Hematopoietic multipotent progenitor cell treated with erythropoietin and hydrocortisone succinate and interleukin-3 and kit ligand, for 4 days (in vitro differentiated cells): ENCODE results near the gene JKAMP.

Experiments used
- DNase-seq: peaks from one replicate; pipeline ENCODE4 v3.0.0-alpha.2; 2015

JKAMP gene

GRCh38 chr14:59481871-59482540 is 2.3 kb upstream of the JKAMP start:
- DNase-seq, result no peak

- peak; percentile 69 for DNase-seq
These were observed 1.6 kb upstream of the JKAMP start for GRCh38 chr14:59482541-59483331.

- DNase-seq, result peak; percentile 22
These were observed 954 bp upstream of the JKAMP start for GRCh38 chr14:59483363-59483762.

GRCh38 chr14:59484639-59485175 is 390 bp downstream of the JKAMP start:
- no peak for DNase-seq

- no peak for DNase-seq
These were observed 6.4 kb downstream of the JKAMP start for GRCh38 chr14:59490756-59491155.

- no peak for DNase-seq
These were observed 8.1 kb downstream of the JKAMP start for GRCh38 chr14:59492384-59492783.

GRCh38 chr14:59500732-59501131 is 16.4 kb downstream of the JKAMP start:
- DNase-seq, result no peak

- no peak for DNase-seq
These were observed 18.9 kb downstream of the JKAMP start for GRCh38 chr14:59503256-59503655.

GRCh38 chr14:59507063-59507751 is 22.9 kb downstream of the JKAMP start:
- DNase-seq, result peak; percentile 88

GRCh38 chr14:59507752-59508103 is 23.4 kb downstream of the JKAMP start:
- DNase-seq, result no peak

- no peak for DNase-seq
These were observed 24.8 kb downstream of the JKAMP start for GRCh38 chr14:59509101-59509500.

- DNase-seq, result no peak
These were observed 25.7 kb downstream of the JKAMP start for GRCh38 chr14:59510001-59510400.

- no peak for DNase-seq
These were observed 26.6 kb downstream of the JKAMP start for GRCh38 chr14:59510966-59511365.

- peak; percentile 53 for DNase-seq
These were observed 27.7 kb downstream of the JKAMP start for GRCh38 chr14:59511916-59512575.

- no peak for DNase-seq
These were observed 35.9 kb downstream of the JKAMP start for GRCh38 chr14:59520224-59520623.

GRCh38 chr14:59529189-59529588 is 44.9 kb downstream of the JKAMP start:
- DNase-seq, result no peak

GRCh38 chr14:59530349-59530748 is 46.0 kb downstream of the JKAMP start:
- no peak for DNase-seq

GRCh38 chr14:59532419-59532818 is 48.1 kb downstream of the JKAMP start:
- peak; percentile 44 for DNase-seq

GRCh38 chr14:59534361-59534987 is 50.2 kb downstream of the JKAMP start:
- DNase-seq, result no peak

GRCh38 chr14:59537476-59537875 is 53.2 kb downstream of the JKAMP start:
- no peak for DNase-seq

GRCh38 chr14:59538936-59539335 is 54.6 kb downstream of the JKAMP start:
- DNase-seq, result peak; percentile 31

GRCh38 chr14:59540852-59541251 is 56.5 kb downstream of the JKAMP start:
- DNase-seq, result no peak

GRCh38 chr14:59541731-59542130 is 57.4 kb downstream of the JKAMP start:
- no peak for DNase-seq
